HCT116 (cell line): ENCODE measurements around the gene PDGFA. TPM values are rescaled to one million over a fixed set of nuclear protein-coding genes. Genes with fewer than 3 reads are reported as not detected.

ENCODE experiments used
- ATAC-seq: fragments of 200-7000 bp; cut with Tn5 transposase; 2 replicates; pipeline ENCODE4 v1.9.1; 2020; ENCODE audit warnings: mild to moderate bottlenecking, moderate library complexity
- BruUV-seq: library from RNA; stranded (reverse); fragments of 400-500 nt; replicated peaks from 2 replicates; lab custom pipeline; 2021; lab: Mats Ljungman, UMichigan
- CTCF ChIA-PET: fragments of 300-600 bp; sonication (Branson Sonifier 250); formaldehyde crosslinking; loops from one replicate; lab custom pipeline; 2021; ENCODE audit warnings: antibody characterized with exemption; lab: Charles Lee
- POLR2A ChIA-PET: fragments of 300-600, 350-600 bp; sonication (Branson Sonifier 250); formaldehyde crosslinking; loops from one replicate; lab custom pipeline; 2021; ENCODE audit warnings: antibody characterized with exemption; lab: Charles Lee
- RAD21 ChIA-PET, 2 experiments: fragments of 300-600 bp; sonication (Branson Sonifier 250); formaldehyde crosslinking; loops; one replicate each; lab custom pipeline; 2023; ENCODE audit warnings: low total read pairs in 2 of 2; ENCODE audit not compliant: uncharacterized antibody in 2 of 2, unreplicated experiment in 2 of 2, low non-redundant PET in 1 of 2; lab: Charles Lee
- DNase-seq: peaks from one replicate; pipeline ENCODE4 v3.0.0-alpha.2; 2010; ENCODE audit warnings: low read depth, low spot score
- H2AFZ ChIP-seq: fragments of 200-600 bp; shearing (Covaris generic), sonication (generic); 2 replicates; pipeline ENCODE4 v1.6.1; 2017; ENCODE audit warnings: low read depth, mixed run types, mixed read lengths, antibody characterized with exemption, low read length; ENCODE audit not compliant: poor library complexity, severe bottlenecking
- H3K27ac ChIP-seq: 2 replicates; pipeline ENCODE4 v1.5.1; 2012; ENCODE audit warnings: low read depth, low read length
- H3K27me3 ChIP-seq: fragments of 200-600 bp; sonication (generic); 2 replicates; pipeline ENCODE4 v1.6.1; 2016; ENCODE audit warnings: mixed run types, low read length, mixed read lengths; ENCODE audit not compliant: insufficient read depth
- H3K36me3 ChIP-seq, 2 experiments: fragments of 200-500 bp in 1 of 2; fragments of 200-600 bp in 1 of 2; sonication (Bioruptor generic) in 1 of 2; sonication (generic) in 1 of 2; 2 replicates each; pipeline versions ENCODE4 v1.5.1 to v1.6.1; 2014 to 2016; ENCODE audit warnings: low read length in 2 of 2, inconsistent platforms in 1 of 2, mixed read lengths in 1 of 2, mixed run types in 1 of 2; ENCODE audit not compliant: insufficient read depth in 2 of 2, control insufficient read depth in 1 of 2
- H3K4me1 ChIP-seq, 2 experiments: fragments of 200-600 bp in 1 of 2; sonication (generic) in 1 of 2; 2 replicates each; pipeline versions ENCODE4 v1.5.1 to v1.6.1; 2012 to 2017; ENCODE audit warnings: low read length in 2 of 2, inconsistent platforms in 1 of 2, mild to moderate bottlenecking in 1 of 2, mixed read lengths in 1 of 2, mixed run types in 1 of 2, moderate library complexity in 1 of 2; ENCODE audit not compliant: insufficient read depth in 2 of 2, control insufficient read depth in 1 of 2
- H3K4me2 ChIP-seq: fragments of 200-600 bp; sonication (generic); 2 replicates; pipeline ENCODE4 v1.6.1; 2017; ENCODE audit warnings: mixed run types, low read length, mixed read lengths
- H3K4me3 ChIP-seq, 2 experiments: fragments of 200-600 bp in 1 of 2; sonication (generic) in 1 of 2; replicated peaks in 1 of 2; 2 replicates each; pipeline ENCODE4 v1.5.1; 2011 to 2016; ENCODE audit warnings: low read length in 2 of 2, control low read depth in 1 of 2, low read depth in 1 of 2, mild to moderate bottlenecking in 1 of 2, mixed read lengths in 1 of 2, mixed run types in 1 of 2
- H3K79me2 ChIP-seq: fragments of 200-600 bp; sonication (generic); 2 replicates; pipeline ENCODE4 v1.6.1; 2017; ENCODE audit warnings: mild to moderate bottlenecking, mixed run types, low read length, moderate library complexity, mixed read lengths; ENCODE audit not compliant: insufficient read depth
- H3K9ac ChIP-seq: fragments of 200-600 bp; sonication (generic); 2 replicates; pipeline ENCODE4 v1.6.1; 2016; ENCODE audit warnings: low read length, mixed read lengths
- H3K9me2 ChIP-seq: fragments of 200-600 bp; sonication (generic), shearing (Covaris generic); 2 replicates; pipeline ENCODE4 v1.6.1; 2017; ENCODE audit warnings: mixed run types, mild to moderate bottlenecking, moderate library complexity; ENCODE audit not compliant: insufficient read depth
- H3K9me3 ChIP-seq, 2 experiments: fragments of 200-500 bp in 1 of 2; fragments of 200-600 bp in 1 of 2; sonication (Bioruptor generic) in 1 of 2; sonication (generic) in 1 of 2; 2 replicates each; pipeline ENCODE4 v1.6.1; 2014 to 2017; ENCODE audit warnings: low read length in 2 of 2, mixed read lengths in 2 of 2, inconsistent platforms in 1 of 2, low read depth in 1 of 2, mild to moderate bottlenecking in 1 of 2, mixed run types in 1 of 2, moderate library complexity in 1 of 2; ENCODE audit not compliant: control insufficient read depth in 1 of 2, insufficient read depth in 1 of 2
- H4K20me1 ChIP-seq: fragments of 200-600 bp; sonication (generic), shearing (Covaris generic); 2 replicates; pipeline ENCODE4 v1.6.1; 2017; ENCODE audit warnings: mixed run types, mild to moderate bottlenecking, moderate library complexity; ENCODE audit not compliant: insufficient read depth
- CEBPB ChIP-seq: IDR thresholded peaks from 2 replicates; pipeline ENCODE4 v1.6.1; 2012; ENCODE audit warnings: low read depth
- EGR1 ChIP-seq: IDR thresholded peaks from 2 replicates; pipeline ENCODE4 v1.6.1; 2012; ENCODE audit warnings: low read depth
- ELF1 ChIP-seq: IDR thresholded peaks from 2 replicates; pipeline ENCODE4 v1.6.1; 2012; ENCODE audit warnings: low read depth, borderline replicate concordance
- EZH2phosphoT487 ChIP-seq: fragments of 200-600 bp; IDR thresholded peaks from 2 replicates; pipeline ENCODE4 v1.6.1; 2018; ENCODE audit warnings: antibody characterized with exemption, borderline replicate concordance
- FOSL1 ChIP-seq: IDR thresholded peaks from 2 replicates; pipeline ENCODE4 v1.6.1; 2012; ENCODE audit warnings: low read depth
- JUND ChIP-seq: IDR thresholded peaks from 2 replicates; pipeline ENCODE4 v1.6.1; 2012
- MAX ChIP-seq: IDR thresholded peaks from 2 replicates; pipeline ENCODE4 v1.6.1; 2012
- POLR2A ChIP-seq: IDR thresholded peaks from 2 replicates; pipeline ENCODE4 v1.7.0; 2011; ENCODE audit warnings: borderline replicate concordance; ENCODE audit not compliant: insufficient read depth, insufficient read length; ENCODE audit errors: extremely low read depth
- POLR2AphosphoS5 ChIP-seq: IDR thresholded peaks from 2 replicates; pipeline ENCODE4 v1.6.1; 2011; ENCODE audit warnings: mild to moderate bottlenecking, low read depth, low read length, moderate library complexity
- RAD21 ChIP-seq: IDR thresholded peaks from 2 replicates; pipeline ENCODE4 v1.6.1; 2012; ENCODE audit warnings: low read depth, mild to moderate bottlenecking
- SIN3A ChIP-seq: IDR thresholded peaks from 2 replicates; pipeline ENCODE4 v1.6.1; 2012; ENCODE audit warnings: low read depth
- SRF ChIP-seq: IDR thresholded peaks from 2 replicates; pipeline ENCODE4 v1.6.1; 2012; ENCODE audit warnings: low read depth
- TCF7L2 ChIP-seq: IDR thresholded peaks from 2 replicates; pipeline ENCODE4 v1.7.0; 2011; ENCODE audit warnings: borderline replicate concordance, inconsistent platforms; ENCODE audit not compliant: insufficient read depth, insufficient read length; ENCODE audit errors: extremely low read depth
- YY1 ChIP-seq: IDR thresholded peaks from 2 replicates; pipeline ENCODE4 v1.6.1; 2011; ENCODE audit warnings: low read length, low read depth, moderate library complexity, mild to moderate bottlenecking; ENCODE audit not compliant: insufficient replicate concordance; ENCODE audit errors: extremely low read depth
- ZNF274 ChIP-seq: fragments of 200-500 bp; sonication (Bioruptor generic); IDR thresholded peaks from 2 replicates; pipeline ENCODE4 v1.6.1; 2014; ENCODE audit warnings: mild to moderate bottlenecking, low read depth, low read length, inconsistent platforms
- intact Hi-C: fragments of 100-400 bp; cut with micrococcal nuclease; formaldehyde crosslinking; loops from 2 replicates; pipeline ENCODE4 v1.10.0; 2022
- total RNA-seq: library from RNA; stranded (reverse); gene quantifications from one replicate; pipeline ENCODE4 v1.2.1, GENCODE V29; 2021; ENCODE audit not compliant: unreplicated experiment
- TF ChIP-seq, protein P1 (sequence below): IDR thresholded peaks from 2 replicates; pipeline ENCODE4 v1.6.1; 2012
- TF ChIP-seq, protein P2 (sequence below), 3 experiments: fragments of 200-600 bp in 1 of 3; sonication (generic) in 1 of 3; IDR thresholded peaks in 2 of 3; conservative IDR thresholded peaks in 1 of 3; 2 replicates each; pipeline ENCODE4 v1.5.1; 2012 to 2017; ENCODE audit warnings: low read depth in 2 of 3, low read length in 2 of 3, antibody characterized with exemption in 1 of 3, borderline replicate concordance in 1 of 3, control low read depth in 1 of 3, mild to moderate bottlenecking in 1 of 3, mixed read lengths in 1 of 3, mixed run types in 1 of 3, moderate library complexity in 1 of 3; ENCODE audit not compliant: insufficient read depth in 1 of 3
- TF ChIP-seq, protein P3 (sequence below): IDR thresholded peaks from 2 replicates; pipeline ENCODE4 v1.6.1; 2012; ENCODE audit warnings: low read depth

Gene PDGFA
- total RNA-seq, 1 experiment from 2014 or later, result 44.7 TPM

DNA sequence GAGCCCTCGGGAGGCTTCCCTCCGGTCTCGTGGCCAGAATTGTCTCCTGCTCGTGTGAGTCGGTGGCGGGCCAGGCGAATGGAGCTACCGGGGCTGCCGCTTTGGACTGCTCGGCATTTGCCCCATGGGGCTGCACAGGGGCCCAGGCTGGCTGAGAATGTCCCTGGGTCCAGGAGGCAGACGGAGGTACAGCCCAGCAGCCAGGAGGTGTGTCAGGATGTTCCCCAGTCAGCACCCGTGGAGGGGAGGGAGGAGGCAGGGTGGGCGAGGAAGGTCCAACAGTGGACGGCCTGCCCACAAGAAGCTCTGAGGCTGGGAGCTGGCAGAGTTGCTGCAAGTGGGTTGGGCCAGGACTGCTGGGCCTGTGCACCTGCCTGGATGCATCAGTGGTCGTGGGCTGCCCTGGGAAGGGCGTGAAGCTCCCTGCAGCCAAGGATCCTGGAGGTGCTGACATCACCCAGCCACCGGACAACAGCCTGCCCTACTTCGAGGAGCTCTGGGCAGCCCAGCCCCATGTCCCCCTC, 46.4 kb downstream of the PDGFA start:
- H2AFZ ChIP-seq, result no peak overlapping the region
- intact Hi-C loops, result no loop called here
- no peak overlapping the region for H3K27ac ChIP-seq
- H3K27me3 ChIP-seq, result no peaks in the 10 kb centered on the region
- H3K4me1 ChIP-seq, result peaks cover 2 to 9% of the 10 kb centered on the region in 2 experiments; a peak in 3 of 4 replicates
- ChIA-PET RAD21 (no interaction called here), POLR2A (no interaction called here), CTCF (no interaction called here)
- no peak for DNase-seq
- no peak for ATAC-seq
- TF ChIP-seq JUND (no peak), MAX (no peak), CEBPB (no peak), FOSL1 (no peak), YY1 (no peak), POLR2AphosphoS5 (no peak), SRF (no peak), TCF7L2 (no peak), SIN3A (no peak), EGR1 (no peak), ELF1 (no peak), RAD21 (no peak), POLR2A (no peak), ZNF274 (no peak), EZH2phosphoT487 (no peak)
- TF ChIP-seq, protein P1, sequence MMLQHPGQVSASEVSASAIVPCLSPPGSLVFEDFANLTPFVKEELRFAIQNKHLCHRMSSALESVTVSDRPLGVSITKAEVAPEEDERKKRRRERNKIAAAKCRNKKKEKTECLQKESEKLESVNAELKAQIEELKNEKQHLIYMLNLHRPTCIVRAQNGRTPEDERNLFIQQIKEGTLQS, result no peak
- TF ChIP-seq, protein P2, sequence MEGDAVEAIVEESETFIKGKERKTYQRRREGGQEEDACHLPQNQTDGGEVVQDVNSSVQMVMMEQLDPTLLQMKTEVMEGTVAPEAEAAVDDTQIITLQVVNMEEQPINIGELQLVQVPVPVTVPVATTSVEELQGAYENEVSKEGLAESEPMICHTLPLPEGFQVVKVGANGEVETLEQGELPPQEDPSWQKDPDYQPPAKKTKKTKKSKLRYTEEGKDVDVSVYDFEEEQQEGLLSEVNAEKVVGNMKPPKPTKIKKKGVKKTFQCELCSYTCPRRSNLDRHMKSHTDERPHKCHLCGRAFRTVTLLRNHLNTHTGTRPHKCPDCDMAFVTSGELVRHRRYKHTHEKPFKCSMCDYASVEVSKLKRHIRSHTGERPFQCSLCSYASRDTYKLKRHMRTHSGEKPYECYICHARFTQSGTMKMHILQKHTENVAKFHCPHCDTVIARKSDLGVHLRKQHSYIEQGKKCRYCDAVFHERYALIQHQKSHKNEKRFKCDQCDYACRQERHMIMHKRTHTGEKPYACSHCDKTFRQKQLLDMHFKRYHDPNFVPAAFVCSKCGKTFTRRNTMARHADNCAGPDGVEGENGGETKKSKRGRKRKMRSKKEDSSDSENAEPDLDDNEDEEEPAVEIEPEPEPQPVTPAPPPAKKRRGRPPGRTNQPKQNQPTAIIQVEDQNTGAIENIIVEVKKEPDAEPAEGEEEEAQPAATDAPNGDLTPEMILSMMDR (IDR thresholded peaks at IDR 0.05 in 2 of 3, conservative IDR thresholded peaks at IDR 0.05 in 1 of 3; ENCODE audit: borderline replicate concordance in 1 of 3, insufficient read depth in 1 of 3, low read depth in 2 of 3, low read length in 2 of 3), result no peak
- TF ChIP-seq, protein P3, sequence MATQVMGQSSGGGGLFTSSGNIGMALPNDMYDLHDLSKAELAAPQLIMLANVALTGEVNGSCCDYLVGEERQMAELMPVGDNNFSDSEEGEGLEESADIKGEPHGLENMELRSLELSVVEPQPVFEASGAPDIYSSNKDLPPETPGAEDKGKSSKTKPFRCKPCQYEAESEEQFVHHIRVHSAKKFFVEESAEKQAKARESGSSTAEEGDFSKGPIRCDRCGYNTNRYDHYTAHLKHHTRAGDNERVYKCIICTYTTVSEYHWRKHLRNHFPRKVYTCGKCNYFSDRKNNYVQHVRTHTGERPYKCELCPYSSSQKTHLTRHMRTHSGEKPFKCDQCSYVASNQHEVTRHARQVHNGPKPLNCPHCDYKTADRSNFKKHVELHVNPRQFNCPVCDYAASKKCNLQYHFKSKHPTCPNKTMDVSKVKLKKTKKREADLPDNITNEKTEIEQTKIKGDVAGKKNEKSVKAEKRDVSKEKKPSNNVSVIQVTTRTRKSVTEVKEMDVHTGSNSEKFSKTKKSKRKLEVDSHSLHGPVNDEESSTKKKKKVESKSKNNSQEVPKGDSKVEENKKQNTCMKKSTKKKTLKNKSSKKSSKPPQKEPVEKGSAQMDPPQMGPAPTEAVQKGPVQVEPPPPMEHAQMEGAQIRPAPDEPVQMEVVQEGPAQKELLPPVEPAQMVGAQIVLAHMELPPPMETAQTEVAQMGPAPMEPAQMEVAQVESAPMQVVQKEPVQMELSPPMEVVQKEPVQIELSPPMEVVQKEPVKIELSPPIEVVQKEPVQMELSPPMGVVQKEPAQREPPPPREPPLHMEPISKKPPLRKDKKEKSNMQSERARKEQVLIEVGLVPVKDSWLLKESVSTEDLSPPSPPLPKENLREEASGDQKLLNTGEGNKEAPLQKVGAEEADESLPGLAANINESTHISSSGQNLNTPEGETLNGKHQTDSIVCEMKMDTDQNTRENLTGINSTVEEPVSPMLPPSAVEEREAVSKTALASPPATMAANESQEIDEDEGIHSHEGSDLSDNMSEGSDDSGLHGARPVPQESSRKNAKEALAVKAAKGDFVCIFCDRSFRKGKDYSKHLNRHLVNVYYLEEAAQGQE, result no peak
- no peak overlapping the region for H3K4me3 ChIP-seq
- no peaks in the 10 kb centered on the region for H3K9me2 ChIP-seq
- H3K4me2 ChIP-seq, result no peak overlapping the region
- H3K9ac ChIP-seq, result no peak overlapping the region
- peaks cover 0 to 4% of the 10 kb centered on the region in 2 experiments; a peak in 1 of 4 replicates for H3K9me3 ChIP-seq
- H4K20me1 ChIP-seq, result no peaks in the 10 kb centered on the region
- no peaks in the 10 kb centered on the region for H3K79me2 ChIP-seq
- BruUV-seq, result no TSS peak
- H3K36me3 ChIP-seq, result no peaks in the 10 kb centered on the region
